GM12872 (cell line): ENCODE results near the gene CHIC2.

Experiments
- TF ChIP-seq, protein P1 (sequence below): IDR thresholded peaks from 3 replicates; pipeline ENCODE4 v1.5.1; 2011; ENCODE audit warnings: low read depth, mild to moderate bottlenecking, low read length, moderate library complexity; ENCODE audit not compliant: insufficient read depth

CHIC2 gene

GRCh38 chr4:54014666-54015160, 49.7 kb downstream of the CHIC2 start:
- TF ChIP-seq, protein P1, sequence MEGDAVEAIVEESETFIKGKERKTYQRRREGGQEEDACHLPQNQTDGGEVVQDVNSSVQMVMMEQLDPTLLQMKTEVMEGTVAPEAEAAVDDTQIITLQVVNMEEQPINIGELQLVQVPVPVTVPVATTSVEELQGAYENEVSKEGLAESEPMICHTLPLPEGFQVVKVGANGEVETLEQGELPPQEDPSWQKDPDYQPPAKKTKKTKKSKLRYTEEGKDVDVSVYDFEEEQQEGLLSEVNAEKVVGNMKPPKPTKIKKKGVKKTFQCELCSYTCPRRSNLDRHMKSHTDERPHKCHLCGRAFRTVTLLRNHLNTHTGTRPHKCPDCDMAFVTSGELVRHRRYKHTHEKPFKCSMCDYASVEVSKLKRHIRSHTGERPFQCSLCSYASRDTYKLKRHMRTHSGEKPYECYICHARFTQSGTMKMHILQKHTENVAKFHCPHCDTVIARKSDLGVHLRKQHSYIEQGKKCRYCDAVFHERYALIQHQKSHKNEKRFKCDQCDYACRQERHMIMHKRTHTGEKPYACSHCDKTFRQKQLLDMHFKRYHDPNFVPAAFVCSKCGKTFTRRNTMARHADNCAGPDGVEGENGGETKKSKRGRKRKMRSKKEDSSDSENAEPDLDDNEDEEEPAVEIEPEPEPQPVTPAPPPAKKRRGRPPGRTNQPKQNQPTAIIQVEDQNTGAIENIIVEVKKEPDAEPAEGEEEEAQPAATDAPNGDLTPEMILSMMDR: no peak

- TF ChIP-seq, protein P1: no peak
Observed at GRCh38 chr4:54011201-54011600, 53.2 kb downstream of the CHIC2 start.

DNA sequence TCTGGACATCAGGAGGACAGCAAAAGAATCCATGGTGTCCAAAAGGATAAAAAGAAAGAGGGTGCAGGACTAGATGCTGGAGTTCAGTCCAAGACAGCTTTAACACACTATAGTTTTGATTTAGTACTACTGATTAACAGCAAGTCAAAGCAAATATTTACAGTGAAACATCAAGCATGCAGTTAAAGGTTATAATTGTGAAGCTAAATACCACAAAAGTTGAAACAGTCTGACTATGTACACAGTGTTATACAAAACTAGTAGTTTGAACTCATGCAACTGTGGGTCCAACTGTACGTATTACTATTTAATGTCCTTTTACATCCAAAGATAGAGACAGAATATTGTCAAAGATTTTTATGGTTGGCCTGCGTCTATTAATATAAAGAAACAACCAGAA, 57.6 kb downstream of the CHIC2 start:
- TF ChIP-seq, protein P1: no peak

GRCh38 chr4:54005475-54005874, 58.9 kb downstream of the CHIC2 start:
- TF ChIP-seq, protein P1: no peak

DNA sequence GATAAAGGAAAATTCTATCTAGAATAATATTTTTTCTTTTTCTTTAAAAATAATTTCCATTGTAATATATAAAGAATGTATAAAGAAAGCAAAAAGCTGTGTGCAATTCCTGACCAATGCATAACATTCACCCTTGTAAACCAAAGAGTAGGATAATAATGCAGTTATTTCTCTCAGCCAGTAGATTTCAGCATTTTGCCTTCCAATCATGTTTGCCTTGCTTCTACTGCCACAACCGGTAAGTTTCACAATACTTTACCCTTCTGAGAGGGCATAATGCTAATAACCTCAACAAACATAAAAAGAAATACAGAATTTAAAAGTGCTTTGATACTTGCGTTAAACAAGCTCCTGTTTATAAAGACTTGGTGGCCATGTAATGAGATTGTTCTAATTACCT, 59.9 kb downstream of the CHIC2 start:
- TF ChIP-seq, protein P1: no peak

GRCh38 chr4:54001668-54002365, 62.6 kb downstream of the CHIC2 start:
- TF ChIP-seq, protein P1: no peak

GRCh38 chr4:53997898-53998297, 66.5 kb downstream of the CHIC2 start:
- TF ChIP-seq, protein P1: no peak
